ENCODE data around the gene MAP3K7. TPM values are rescaled to one million over a fixed set of nuclear protein-coding genes. Genes with fewer than 3 reads are reported as not detected.

MAP3K7 gene
- total and polyA plus RNA-seq, 2 of the 8 experiments (the other 6 are each of a cell fraction or from before 2014, with no cell fraction given), result 27.3 to 34.8 TPM

GRCh38 chr6:90534337-90535025 lies 52.4 kb downstream of the MAP3K7 start (continued):
- no peak for TF ChIP-seq CHD7 (IDR thresholded peaks at IDR 0.05; ENCODE audit: insufficient replicate concordance, low read length)
- no peak for TF ChIP-seq CHD1 (IDR thresholded peaks at IDR 0.05; ENCODE audit: low read depth, low read length)
- TF ChIP-seq TBP (IDR thresholded peaks at IDR 0.05; ENCODE audit: low read depth, low read length), result no peak
- no peak for TF ChIP-seq KDM1A (IDR thresholded peaks at IDR 0.05; ENCODE audit: borderline replicate concordance, low read length)
- no peak for TF ChIP-seq SAP30 (IDR thresholded peaks at IDR 0.05; ENCODE audit: insufficient read depth, insufficient replicate concordance, low read length)
- no peak for TF ChIP-seq EP300 (IDR thresholded peaks at IDR 0.05; ENCODE audit: borderline replicate concordance in 1 of 2, low read depth in 2 of 2, low read length in 2 of 2)
- TF ChIP-seq YY1 (IDR thresholded peaks at IDR 0.05; ENCODE audit: low read depth, low read length), result no peak
- no peak for TF ChIP-seq PHF8 (conservative IDR thresholded peaks at IDR 0.05; ENCODE audit: low read depth, low read length)
- no peak for TF ChIP-seq CREB1 (IDR thresholded peaks at IDR 0.05)
- no peak for TF ChIP-seq E2F6 (IDR thresholded peaks at IDR 0.05)

All from H1 (cell line).